Stimulated activated CD4-positive, alpha-beta T cell treated with anti-CD3 and anti-CD28 coated beads, Interleukin-2, amount 100 ng/mL, for 4 hours (primary cell): Measurements from ENCODE around the gene C14orf132.
"Not testable (repeated sequence)": the region's sequence is repeated elsewhere in the genome, so short reads cannot be mapped to it uniquely, and the experiment has no call there.

Experiments used
- DNase-seq: peaks from one replicate; pipeline ENCODE4 v3.0.0-alpha.2; 2020; ENCODE audit warnings: low read depth

The C14orf132 gene

DNA sequence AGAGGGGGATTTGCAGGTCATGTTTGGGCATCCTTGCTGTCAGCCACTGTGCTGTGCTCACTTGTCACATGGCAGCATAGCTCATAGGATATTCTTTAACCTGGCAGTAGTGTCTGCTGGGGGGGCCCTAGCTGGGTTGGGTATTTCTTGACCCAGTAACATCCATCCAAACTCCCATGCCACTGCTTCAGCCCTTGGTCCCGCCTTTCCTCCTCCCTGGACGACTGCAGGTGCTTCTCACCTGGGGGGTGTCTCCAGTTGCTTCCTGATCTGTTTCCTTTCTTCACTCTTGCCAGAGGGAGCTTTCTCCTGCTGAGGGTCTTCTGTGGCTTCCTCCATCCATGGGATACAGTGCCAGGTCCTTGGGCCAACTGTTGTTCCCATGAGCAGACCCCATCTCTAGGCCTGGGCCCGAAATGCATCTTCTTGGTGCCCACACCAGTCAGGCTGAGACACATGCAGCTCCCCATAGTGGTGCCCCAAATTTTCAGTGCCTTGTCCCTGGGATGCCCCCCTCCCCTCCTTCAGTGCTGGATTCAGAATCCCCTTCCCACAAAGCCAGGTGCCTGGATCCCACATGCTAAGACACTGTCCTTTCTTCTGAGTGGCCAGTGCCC, 20.5 kb downstream of the C14orf132 start:
- DNase-seq = no peak

DNA sequence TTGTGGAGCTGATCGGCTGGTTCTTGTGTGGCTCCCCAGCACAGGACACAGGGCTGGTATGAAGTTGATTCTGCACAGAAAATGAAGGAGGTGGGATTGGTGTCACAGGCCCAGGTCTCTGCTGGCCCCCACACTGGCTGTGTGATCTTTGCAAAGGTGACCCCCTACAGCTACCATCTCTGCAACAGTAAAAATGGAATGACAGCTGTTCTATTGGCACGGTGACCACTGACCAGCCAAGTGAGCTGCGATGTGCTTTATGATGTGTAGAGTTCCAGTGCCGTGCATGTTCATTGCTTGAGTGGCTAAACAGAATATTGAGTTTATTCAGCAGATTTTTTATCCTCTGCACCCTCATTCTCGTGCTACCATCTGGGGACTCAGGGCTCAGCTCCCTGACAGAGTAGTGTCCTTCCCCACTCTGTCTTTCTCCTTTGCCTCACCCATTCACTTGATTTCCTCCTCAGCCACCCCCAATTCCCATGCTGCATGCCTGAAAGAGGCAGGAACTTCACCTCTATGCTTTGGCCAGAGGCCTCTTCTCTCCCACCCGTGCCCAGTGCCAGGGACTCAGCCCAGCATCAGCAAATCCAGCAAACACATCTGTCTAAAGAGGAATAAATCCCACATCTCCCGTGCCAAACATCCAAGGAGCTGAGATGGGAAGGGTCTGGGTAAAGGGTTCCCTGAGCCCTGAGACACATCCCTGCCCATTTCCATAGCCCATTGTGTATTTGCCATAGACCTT, 21.2 kb downstream of the C14orf132 start:
- no peak for DNase-seq

DNA sequence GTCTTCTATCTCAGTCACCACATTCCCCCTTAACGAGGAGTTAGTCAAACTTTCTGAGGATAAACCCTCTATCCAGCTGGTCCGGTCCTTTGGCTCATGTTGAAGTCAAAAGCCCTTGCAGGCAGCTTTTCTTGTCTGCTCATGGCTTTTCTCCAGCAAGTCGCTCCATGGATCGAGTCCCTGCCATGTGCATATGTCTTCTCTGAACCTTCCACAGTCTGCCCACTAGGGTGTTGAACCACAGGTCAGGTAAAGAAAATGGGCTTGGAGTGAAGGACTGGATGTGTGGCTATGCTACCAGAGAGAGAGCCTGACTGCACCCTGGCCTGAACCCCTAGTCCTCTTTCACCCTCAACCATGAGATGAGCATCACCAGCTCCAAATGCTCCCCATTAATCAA, 22.8 kb downstream of the C14orf132 start:
- DNase-seq = no peak

GRCh38 chr14:96062506-96062905, 23.3 kb downstream of the C14orf132 start:
- DNase-seq = no peak

GRCh38 chr14:96064866-96065265, 25.7 kb downstream of the C14orf132 start:
- DNase-seq = no peak

- no peak for DNase-seq
Measured at GRCh38 chr14:96065661-96066459, 26.7 kb downstream of the C14orf132 start.

GRCh38 chr14:96066976-96067375, 27.8 kb downstream of the C14orf132 start:
- no peak for DNase-seq

- no peak for DNase-seq
Measured at GRCh38 chr14:96067985-96068930, 29.1 kb downstream of the C14orf132 start.

- DNase-seq = no peak
Measured at GRCh38 chr14:96069421-96069820, 30.3 kb downstream of the C14orf132 start.

- DNase-seq = no peak
Measured at GRCh38 chr14:96071561-96071960, 32.4 kb downstream of the C14orf132 start.

GRCh38 chr14:96072076-96072475, 32.9 kb downstream of the C14orf132 start:
- DNase-seq = no peak

GRCh38 chr14:96072746-96073145, 33.6 kb downstream of the C14orf132 start:
- DNase-seq = no peak

GRCh38 chr14:96073260-96074039, 34.3 kb downstream of the C14orf132 start:
- DNase-seq = not testable (repeated sequence)

GRCh38 chr14:96077983-96078624, 38.9 kb downstream of the C14orf132 start:
- DNase-seq = no peak

DNA sequence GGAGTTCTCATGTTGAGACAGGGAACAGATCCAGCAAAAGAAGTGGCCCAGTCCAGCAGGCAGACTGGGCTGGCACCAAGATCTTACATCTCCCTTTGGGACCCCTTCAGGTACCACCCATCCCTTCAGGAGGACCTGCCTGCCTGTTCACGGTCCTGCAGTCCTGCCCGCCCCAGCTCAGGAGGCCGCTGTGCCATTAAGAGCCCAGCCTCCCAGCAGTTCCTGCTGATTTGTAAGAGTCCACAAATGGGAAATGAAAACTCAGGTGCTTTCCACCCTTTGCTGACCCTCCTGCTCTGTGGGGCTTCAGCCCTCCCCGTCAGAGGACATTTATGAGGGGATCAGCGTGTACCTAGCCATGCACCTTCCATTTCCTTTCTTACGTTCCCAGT, 39.5 kb downstream of the C14orf132 start:
- no peak for DNase-seq

- DNase-seq = no peak
Measured at GRCh38 chr14:96079066-96079465, 39.9 kb downstream of the C14orf132 start.

- no peak for DNase-seq
Measured at GRCh38 chr14:96080571-96080970, 41.4 kb downstream of the C14orf132 start.

GRCh38 chr14:96081224-96081623, 42.1 kb downstream of the C14orf132 start:
- no peak for DNase-seq

DNA sequence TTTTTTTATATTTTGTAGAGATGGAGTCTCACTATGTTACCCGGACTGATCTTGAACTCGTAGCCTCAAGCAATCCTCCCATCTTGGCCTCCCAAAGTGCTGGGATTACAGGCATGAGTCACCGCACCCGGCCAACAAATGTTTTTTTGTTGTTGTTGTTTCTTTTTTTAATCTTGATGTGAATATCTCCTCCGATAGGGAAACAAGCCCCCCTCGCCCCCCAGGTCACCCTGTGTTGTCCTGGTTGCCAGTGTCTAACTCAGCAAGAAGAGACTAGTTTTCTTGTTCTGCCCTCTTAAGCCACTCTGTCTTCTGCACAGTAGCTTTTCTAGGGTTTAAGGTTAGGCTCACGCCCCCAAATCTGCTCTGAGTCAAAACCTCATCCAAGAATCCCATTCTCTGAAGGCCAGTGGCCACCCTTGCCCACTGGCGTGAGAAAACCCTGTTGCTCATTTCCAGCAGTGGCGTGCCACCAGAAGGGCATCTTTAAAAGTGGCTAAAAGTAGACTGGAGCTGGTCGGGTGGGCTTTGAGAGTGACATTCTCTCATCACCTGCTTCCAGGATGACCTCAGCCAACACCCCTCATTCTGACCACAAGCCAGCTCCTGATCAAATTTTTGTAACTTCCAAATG, 42.7 kb downstream of the C14orf132 start:
- DNase-seq = no peak
